GM21526 (cell line): ENCODE measurements around the gene RPL41.
"Not testable (repeated sequence)": the region's sequence is repeated elsewhere in the genome, so short reads cannot be mapped to it uniquely, and the experiment has no call there.

Experiments used
- ATAC-seq: cut with Tn5 transposase; IDR thresholded peaks from one replicate; pipeline ENCODE4 v1.9.1; 2021; ENCODE audit warnings: moderate library complexity; ENCODE audit not compliant: unreplicated experiment, low FRiP score

Gene RPL41

GRCh38 chr12:56152756-56153677, 36.6 kb downstream of the RPL41 start:
- ATAC-seq: no peak

GRCh38 chr12:56153678-56154065, 37.2 kb downstream of the RPL41 start:
- ATAC-seq: no peak

GRCh38 chr12:56154246-56154771, 37.9 kb downstream of the RPL41 start:
- ATAC-seq: no peak

- no peak for ATAC-seq
Observed at GRCh38 chr12:56154818-56155217, 38.4 kb downstream of the RPL41 start.

- no peak for ATAC-seq
Observed at GRCh38 chr12:56155256-56155845, 38.9 kb downstream of the RPL41 start.

GRCh38 chr12:56156464-56157200, 40.2 kb downstream of the RPL41 start:
- not testable (repeated sequence) for ATAC-seq

- ATAC-seq: peak; percentile 23
Observed at GRCh38 chr12:56157201-56158028, 41.0 kb downstream of the RPL41 start.

- peak; percentile 63 for ATAC-seq
Observed at GRCh38 chr12:56158029-56158925, 41.8 kb downstream of the RPL41 start, which contains the start of gene MYL6. MYL6 (plus strand) TSS chr12:56158359; CDS start chr12:56158402, 43 bp downstream.

- no peak for ATAC-seq
Observed at GRCh38 chr12:56158926-56159461, 42.6 kb downstream of the RPL41 start.

GRCh38 chr12:56159482-56160192, 43.2 kb downstream of the RPL41 start:
- ATAC-seq: no peak

- ATAC-seq: no peak
Observed at GRCh38 chr12:56160193-56160763, 43.8 kb downstream of the RPL41 start.

GRCh38 chr12:56160894-56161689, 44.7 kb downstream of the RPL41 start:
- ATAC-seq: no peak

- ATAC-seq: no peak
Observed at GRCh38 chr12:56161690-56162351, 45.4 kb downstream of the RPL41 start.

- no peak for ATAC-seq
Observed at GRCh38 chr12:56162468-56163290, 46.2 kb downstream of the RPL41 start.

GRCh38 chr12:56163533-56164344, 47.3 kb downstream of the RPL41 start:
- no peak for ATAC-seq
